ENCODE measurements around the gene HNRNPF.

GRCh38 chr10:43386981-43387677 lies 21.9 kb downstream of the HNRNPF start:
- TF ChIP-seq ZNF70 (CRISPR knock-in tag; IDR thresholded peaks at IDR 0.05) (no peak), ZFP30 (CRISPR knock-in tag; IDR thresholded peaks at IDR 0.05) (no peak), RARB (CRISPR knock-in tag; IDR thresholded peaks at IDR 0.05) (no peak), TOX (CRISPR knock-in tag; IDR thresholded peaks at IDR 0.05; ENCODE audit: borderline replicate concordance) (no peak), POU6F1 (CRISPR knock-in tag; IDR thresholded peaks at IDR 0.05; ENCODE audit: borderline replicate concordance, low read depth) (no peak), ZC3H10 (CRISPR knock-in tag; IDR thresholded peaks at IDR 0.05) (no peak), ZNF565 (CRISPR knock-in tag; conservative IDR thresholded peaks at IDR 0.05; ENCODE audit: low read depth) (no peak)
